Activated CD4-positive, alpha-beta T cell treated with anti-CD3 and anti-CD28 coated beads for 1 hour (primary cell): Measurements from ENCODE around the gene MOGAT3.

ENCODE experiments used
- DNase-seq: peaks from one replicate; pipeline ENCODE4 v3.0.0-alpha.2; 2020

Gene MOGAT3

GRCh38 chr7:101170617-101171441 is 30.0 kb downstream of the MOGAT3 start:
- DNase-seq, result no peak

- DNase-seq, result peak; percentile 69
These were observed 30.8 kb downstream of the MOGAT3 start for GRCh38 chr7:101169838-101170551.

GRCh38 chr7:101169110-101169837 is 31.6 kb downstream of the MOGAT3 start:
- no peak for DNase-seq

DNA sequence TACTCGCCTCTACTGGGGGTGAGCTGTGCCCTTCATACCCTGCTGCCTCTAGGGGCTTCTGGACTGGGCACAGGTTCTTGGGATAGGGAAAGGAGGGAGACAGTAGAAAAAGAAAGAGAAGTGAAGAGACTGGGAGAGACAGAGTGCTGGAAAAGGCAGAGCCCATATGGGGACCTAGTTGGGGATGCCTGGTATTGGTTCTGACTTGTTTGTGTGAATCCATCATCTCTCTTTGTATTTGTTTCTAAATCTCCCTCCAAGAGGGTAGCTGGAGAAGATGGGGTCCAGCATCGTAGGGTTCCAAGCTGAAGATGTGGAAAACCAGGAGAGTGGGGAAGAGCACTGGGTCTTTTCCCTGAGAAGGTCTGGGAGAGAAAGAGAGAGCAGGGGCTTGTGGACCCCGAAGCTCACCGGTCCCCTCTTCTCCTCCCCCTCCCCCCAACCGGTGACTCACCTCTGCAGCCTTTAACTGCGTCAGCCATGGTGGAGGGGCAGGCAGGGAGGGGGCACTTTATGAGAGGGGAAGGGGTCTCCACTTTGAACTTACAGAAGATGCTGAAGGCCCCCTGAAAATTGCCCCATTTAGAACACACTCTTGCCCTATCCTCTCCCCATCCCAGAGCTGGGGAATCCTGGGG is 32.3 kb downstream of the MOGAT3 start:
- no peak for DNase-seq

DNA sequence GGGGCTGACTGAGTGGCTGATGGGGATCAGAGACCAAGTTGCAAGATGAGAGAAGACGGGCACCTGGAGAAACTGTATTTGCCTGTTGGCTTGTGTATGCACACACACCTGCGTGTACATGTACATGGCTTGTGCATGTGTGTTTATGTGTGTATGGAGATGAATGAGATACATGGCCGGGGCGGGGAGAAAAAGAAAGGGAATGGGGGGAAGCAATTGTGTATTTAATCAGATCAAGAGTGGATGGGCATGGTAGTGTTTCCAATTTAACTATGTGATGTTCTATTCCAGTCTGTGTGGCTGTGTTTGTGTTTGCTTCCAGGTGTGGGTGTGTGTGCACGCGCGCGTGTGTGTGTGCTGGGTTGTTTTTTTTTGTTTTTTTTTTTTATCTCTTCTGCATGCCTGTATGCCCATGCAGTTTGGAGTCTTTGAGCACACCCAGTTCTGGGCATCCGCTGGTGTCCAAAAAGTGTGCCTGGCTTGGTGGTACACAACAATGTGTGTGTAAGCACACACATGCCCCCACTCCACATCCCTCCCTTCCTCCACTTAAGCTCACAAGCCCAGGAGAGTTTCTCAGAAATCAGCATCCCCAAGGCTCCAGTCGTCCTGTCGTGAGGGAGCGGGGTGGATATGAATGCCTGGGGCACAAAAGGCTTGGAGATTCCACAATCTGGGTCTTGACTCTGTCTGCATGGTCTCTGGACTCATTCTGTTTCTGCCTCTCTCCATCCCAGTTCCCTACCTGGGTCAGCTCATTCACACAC is 33.0 kb downstream of the MOGAT3 start:
- no peak for DNase-seq

DNA sequence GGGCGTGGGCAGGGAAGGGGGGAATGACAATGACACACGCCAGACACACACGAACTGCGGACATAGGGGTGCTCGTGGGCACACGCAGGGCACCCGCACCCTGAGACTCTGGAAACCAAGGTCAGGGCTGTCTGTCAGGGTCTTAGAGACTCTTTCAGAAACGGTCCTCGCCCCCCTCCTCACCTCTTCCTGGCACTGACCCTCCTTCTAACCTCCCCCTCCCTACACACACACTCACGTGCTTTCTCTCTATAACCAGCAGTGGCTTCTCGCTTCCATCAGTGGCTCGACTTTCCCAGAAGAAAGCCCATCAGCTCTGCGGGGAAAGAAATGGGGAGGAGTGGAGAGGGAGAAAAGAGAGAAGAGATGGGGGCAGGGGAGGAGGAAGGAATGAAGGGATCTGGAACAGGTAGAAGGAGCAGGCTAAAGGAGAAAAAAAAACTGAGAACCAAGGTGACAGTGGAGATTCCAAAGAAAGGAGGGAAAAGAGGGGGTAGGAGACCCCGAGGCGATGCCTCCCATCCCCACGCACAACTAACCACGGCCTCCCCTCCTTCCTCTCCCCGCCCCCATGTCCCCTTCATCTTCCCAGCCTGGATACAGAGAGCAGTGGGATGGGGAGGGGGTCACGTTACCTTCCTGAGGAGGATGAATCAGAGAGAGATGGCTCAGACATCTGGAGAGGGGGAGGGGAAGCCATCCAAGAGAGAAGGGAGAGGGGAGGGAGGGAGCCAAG is 33.8 kb downstream of the MOGAT3 start:
- no peak for DNase-seq

DNA sequence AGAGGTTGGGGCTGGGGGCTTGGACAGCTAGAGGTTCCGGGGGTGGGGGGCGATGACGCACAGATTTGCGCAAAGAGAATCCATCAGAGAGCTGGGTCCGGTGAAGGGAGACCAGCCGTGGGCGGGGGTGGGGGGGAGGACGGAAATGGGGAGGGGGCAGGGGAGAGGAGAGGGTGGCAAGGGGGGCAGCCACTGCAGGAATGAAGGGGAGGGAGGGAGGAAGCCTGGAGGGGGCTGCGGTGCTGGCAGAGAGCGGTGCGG is 34.3 kb downstream of the MOGAT3 start:
- DNase-seq, result no peak

GRCh38 chr7:101165958-101166647 is 34.7 kb downstream of the MOGAT3 start:
- no peak for DNase-seq

DNA sequence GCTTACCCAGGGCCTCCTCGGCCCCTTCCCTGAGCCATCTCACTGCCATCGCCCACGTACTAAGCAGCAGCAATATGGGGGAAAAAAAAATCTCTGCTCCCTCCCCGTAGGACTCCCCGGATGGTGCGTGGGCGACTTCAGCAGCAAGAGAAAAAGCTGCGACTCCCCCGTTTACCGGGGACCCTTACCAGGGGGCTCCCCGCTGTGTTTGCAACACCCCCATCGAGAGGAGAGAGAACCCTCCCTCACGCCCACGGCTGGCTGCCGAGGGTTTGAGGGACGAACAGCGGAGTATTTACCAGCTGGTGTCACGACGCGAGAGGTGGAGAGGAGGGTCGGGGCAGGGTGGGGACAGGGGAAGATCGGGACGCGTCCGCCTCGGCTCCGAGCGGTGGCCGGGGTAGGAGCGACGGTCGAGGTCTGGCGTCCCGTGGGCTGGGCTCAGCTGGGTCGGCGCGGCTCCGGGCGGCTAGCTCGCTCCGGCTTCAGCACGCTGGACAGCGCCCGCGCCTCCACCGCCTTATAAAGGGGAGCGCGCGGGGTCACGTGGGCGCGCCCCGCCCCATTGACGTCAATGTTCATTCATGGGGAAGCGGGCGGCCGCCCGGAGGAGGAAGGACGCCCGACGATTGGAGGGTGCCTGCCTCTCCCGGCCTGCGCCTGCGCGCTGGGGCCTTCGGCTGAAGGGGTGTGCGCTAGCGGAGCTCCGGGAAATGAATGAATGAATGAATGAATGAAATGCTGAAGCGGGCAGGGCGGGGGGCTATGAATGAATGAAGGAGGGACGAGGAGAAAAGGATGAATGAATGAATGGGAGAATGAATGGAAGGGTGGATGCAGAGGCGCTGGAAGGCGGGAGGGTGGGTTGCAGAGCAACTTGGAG is 35.5 kb downstream of the MOGAT3 start, which contains the start of gene VGF:
VGF (minus strand) TSS at position 495 of the 883 bp plus-strand sequence. CDS start 726 bp downstream, outside the sequence.
- peak; percentile 83 for DNase-seq

GRCh38 chr7:101164071-101164840 is 36.6 kb downstream of the MOGAT3 start:
- no peak for DNase-seq

- no peak for DNase-seq
These were observed 37.4 kb downstream of the MOGAT3 start for GRCh38 chr7:101163279-101164070.

DNA sequence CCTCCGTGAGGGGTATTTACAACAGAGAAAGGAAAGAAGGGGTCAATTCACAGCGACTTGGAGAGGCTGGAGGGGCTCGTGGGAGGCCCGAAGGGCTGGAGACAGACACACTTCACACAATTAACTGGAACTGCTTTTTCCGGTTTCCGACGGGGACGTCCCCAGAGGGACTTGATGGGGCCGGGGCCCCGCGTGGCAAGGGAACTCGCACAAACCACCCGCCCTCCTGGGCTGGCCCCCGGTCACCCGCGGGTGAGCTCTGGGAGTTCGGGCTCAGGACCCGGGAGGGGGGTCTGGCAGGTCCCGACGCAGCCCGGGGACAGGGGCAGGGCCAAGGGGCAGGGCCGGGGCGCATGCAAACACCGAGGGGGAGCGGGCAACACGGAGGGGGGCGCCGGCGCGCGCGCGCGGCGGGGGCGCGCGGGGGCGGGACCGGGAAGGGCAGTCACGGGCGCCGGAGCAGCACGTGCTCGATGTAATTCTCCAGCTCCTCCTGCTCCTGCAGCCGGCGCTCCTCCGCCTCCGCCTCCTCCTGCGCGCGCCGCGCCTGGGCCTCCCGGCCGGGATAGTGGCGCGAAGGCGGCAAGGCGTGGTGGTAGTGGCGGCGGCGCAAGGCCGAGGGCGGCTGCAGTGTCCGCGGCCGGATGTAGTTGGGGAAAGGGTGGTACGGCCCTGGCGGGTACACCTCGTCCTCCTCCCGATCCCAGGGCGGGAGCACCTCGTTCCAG is 38.1 kb downstream of the MOGAT3 start:
- DNase-seq, result no peak

DNA sequence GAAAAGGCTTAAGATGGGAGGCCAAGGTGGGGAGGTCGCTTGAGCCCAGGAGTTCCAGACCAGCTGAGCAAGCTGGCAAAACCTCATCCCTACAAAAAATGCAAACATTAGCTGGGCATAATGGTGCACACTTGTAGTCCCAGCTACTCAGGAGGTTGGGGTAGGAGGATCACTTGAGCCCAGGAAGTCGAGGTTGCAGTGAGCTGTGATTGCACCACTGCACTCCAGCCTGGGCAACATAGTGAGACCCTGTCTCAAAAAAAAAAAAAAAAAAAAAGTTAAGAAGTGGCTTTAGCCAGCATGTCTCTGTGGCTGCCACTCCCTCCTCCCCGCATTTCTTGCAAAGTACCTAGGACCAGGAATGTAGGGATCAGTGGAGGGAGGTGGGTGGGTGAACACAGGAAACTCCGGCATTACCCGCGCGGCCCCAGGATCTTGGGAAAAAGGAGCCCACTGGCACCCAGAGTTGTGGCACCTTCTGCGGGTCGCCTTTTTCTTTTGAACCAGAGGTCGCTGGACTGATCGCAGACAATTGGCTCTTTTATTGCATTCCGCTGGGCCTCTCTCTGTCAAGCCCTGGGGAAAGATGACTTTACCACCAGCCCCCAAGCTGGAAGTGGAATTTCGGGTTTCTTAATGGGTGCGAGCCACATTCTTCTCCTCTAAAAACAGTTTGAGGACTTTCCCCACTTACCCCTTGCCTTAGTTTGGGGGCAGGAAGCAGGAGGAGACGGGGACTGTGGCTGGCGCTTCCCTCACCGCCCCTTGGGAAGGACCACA is 39.0 kb downstream of the MOGAT3 start:
- DNase-seq, result no peak

DNA sequence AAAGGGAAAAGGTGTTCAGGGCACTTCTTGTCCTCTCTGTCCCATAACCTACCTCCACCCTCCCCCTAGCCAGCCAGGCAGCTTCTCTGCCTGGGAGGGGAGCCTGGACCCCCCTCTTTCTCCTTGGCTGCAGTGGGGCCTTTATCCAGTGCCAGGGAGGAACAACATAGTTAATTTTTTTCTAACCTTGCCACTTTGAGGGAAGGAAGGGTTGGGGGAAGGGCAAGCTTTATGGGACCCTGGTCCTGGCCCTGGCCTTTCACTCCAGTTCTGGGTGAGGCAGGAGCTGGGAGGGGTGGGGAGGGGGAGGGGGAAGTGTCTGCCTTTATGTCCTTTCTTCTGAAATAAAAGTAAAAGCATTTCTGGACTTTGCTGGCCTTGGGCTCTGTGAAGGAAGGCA is 39.9 kb downstream of the MOGAT3 start:
- no peak for DNase-seq

GRCh38 chr7:101159696-101160674 is 40.9 kb downstream of the MOGAT3 start:
- no peak for DNase-seq
